B cell (primary cell): Measurements from ENCODE around the gene SPATA21. TPM values are rescaled to one million over a fixed set of nuclear protein-coding genes. Genes with fewer than 3 reads are reported as not detected.

Experiments used
- ATAC-seq: fragments of 200-7000 bp; cut with Tn5 transposase; one replicate; pipeline ENCODE4 v1.10.0; 2021; ENCODE audit warnings: low read depth, mild to moderate bottlenecking, moderate number of reproducible peaks, moderate library complexity
- CTCF ChIA-PET: fragments of 350-600 bp; sonication (Branson Sonifier 250); formaldehyde crosslinking; loops from one replicate; lab custom pipeline; 2021; ENCODE audit warnings: antibody characterized with exemption, inconsistent platforms; lab: Charles Lee
- POLR2A ChIA-PET: fragments of 350-600 bp; sonication (Branson Sonifier 250); formaldehyde crosslinking; loops from one replicate; lab custom pipeline; 2021; ENCODE audit warnings: antibody characterized with exemption; lab: Charles Lee
- DNase-seq: peaks from one replicate; pipeline ENCODE4 v3.0.0; 2013
- H2AFZ ChIP-seq: 2 replicates; pipeline ENCODE4 v1.6.1; 2012; ENCODE audit warnings: mild to moderate bottlenecking, low read depth, low read length; ENCODE audit not compliant: insufficient read depth, poor library complexity, severe bottlenecking
- H3K27ac ChIP-seq, 2 donors: 1 replicate in 1 of 2; 2 replicates in 1 of 2; pipeline ENCODE4 v1.5.1; 2012 to 2013; ENCODE audit warnings: low read length in 2 of 2, mild to moderate bottlenecking in 2 of 2, moderate library complexity in 1 of 2
- H3K27me3 ChIP-seq, 4 experiments: fragments of 200-600 bp in 1 of 4; sonication (generic) in 1 of 4; replicated peaks in 1 of 4; 1 replicate in 2 of 4; 2 replicates in 2 of 4; pipeline versions ENCODE4 v1.6.1 to v1.7.0; 2013 to 2016; ENCODE audit warnings: low read length in 3 of 4, mild to moderate bottlenecking in 2 of 4, mixed read lengths in 1 of 4, moderate library complexity in 1 of 4; ENCODE audit not compliant: insufficient read depth in 4 of 4, control insufficient read depth in 3 of 4; ENCODE audit errors: control extremely low read depth in 1 of 4
- H3K36me3 ChIP-seq, 2 experiments: replicated peaks in 1 of 2; 1 replicate in 1 of 2; 2 replicates in 1 of 2; pipeline versions ENCODE4 v1.6.1 to v1.7.1; 2013; ENCODE audit warnings: low read length in 1 of 2; ENCODE audit not compliant: insufficient read depth in 2 of 2, control insufficient read depth in 1 of 2; ENCODE audit errors: control extremely low read depth in 1 of 2, extremely low read depth in 1 of 2
- H3K4me1 ChIP-seq, 2 donors: fragments of 200-600 bp in 1 of 2; sonication (generic) in 1 of 2; 1 replicate in 1 of 2; 2 replicates in 1 of 2; pipeline versions ENCODE4 v1.5.1 to v1.6.1; 2013 to 2017; ENCODE audit warnings: low read length in 2 of 2; ENCODE audit not compliant: control insufficient read depth in 2 of 2, insufficient read depth in 2 of 2
- H3K4me2 ChIP-seq: replicated peaks from 2 replicates; pipeline ENCODE3; 2012; ENCODE audit warnings: mild to moderate bottlenecking, low read depth, low read length; ENCODE audit not compliant: poor library complexity, severe bottlenecking
- H3K4me3 ChIP-seq, 5 experiments: fragments of 200-600 bp in 1 of 5; sonication (generic) in 1 of 5; 1 replicate in 3 of 5; 2 replicates in 2 of 5; pipeline versions ENCODE4 v1.5.1 to v1.7.0; 2011 to 2016; ENCODE audit warnings: low read length in 4 of 5, mild to moderate bottlenecking in 4 of 5, low read depth in 2 of 5, control low read depth in 1 of 5, moderate library complexity in 1 of 5; ENCODE audit not compliant: insufficient read depth in 1 of 5; ENCODE audit errors: control extremely low read depth in 1 of 5, extremely low read depth in 1 of 5
- H3K79me2 ChIP-seq: fragments of 200-600 bp; sonication (generic); one replicate; pipeline ENCODE4 v1.6.0; 2016; ENCODE audit warnings: low read length; ENCODE audit not compliant: control insufficient read depth, insufficient read depth
- H3K9ac ChIP-seq: fragments of 200-600 bp; sonication (generic); 2 replicates; pipeline ENCODE4 v1.6.1; 2017; ENCODE audit warnings: mild to moderate bottlenecking, low read length, moderate library complexity
- H3K9me3 ChIP-seq, 3 donors: one replicate each; pipeline versions ENCODE4 v1.6.1 to v1.7.1; 2013; ENCODE audit warnings: low read length in 2 of 3; ENCODE audit not compliant: control insufficient read depth in 2 of 3, insufficient read depth in 1 of 3; ENCODE audit errors: control extremely low read depth in 1 of 3
- H4K20me1 ChIP-seq: 2 replicates; pipeline ENCODE4 v1.6.0; 2012; ENCODE audit warnings: mild to moderate bottlenecking, low read length; ENCODE audit not compliant: insufficient read depth, control insufficient read depth, poor library complexity, severe bottlenecking
- H3K27ac Mint-ChIP-seq: one replicate; pipeline ENCODE4 v1.8.0; 2021; ENCODE audit warnings: mixed read lengths
- H3K27me3 Mint-ChIP-seq: one replicate; pipeline ENCODE4 v1.8.0; 2021; ENCODE audit warnings: mixed read lengths
- H3K4me1 Mint-ChIP-seq: one replicate; pipeline ENCODE4 v1.8.0; 2021; ENCODE audit warnings: mixed read lengths
- H3K4me3 Mint-ChIP-seq: one replicate; pipeline ENCODE4 v1.8.0; 2021; ENCODE audit warnings: mixed read lengths
- H3K9me3 Mint-ChIP-seq: one replicate; pipeline ENCODE4 v1.8.0; 2022; ENCODE audit warnings: mixed read lengths; ENCODE audit not compliant: insufficient read depth
- EZH2 ChIP-seq: IDR thresholded peaks from 2 replicates; pipeline ENCODE4 v1.6.1; 2012; ENCODE audit warnings: borderline replicate concordance, low read depth, mild to moderate bottlenecking, moderate library complexity, low read length; ENCODE audit not compliant: insufficient read depth, poor library complexity, severe bottlenecking
- WGBS: methylation state at CpG from one replicate; pipeline ENCODE4 v1.1.5; 2013; ENCODE audit warnings: missing lambda C conversion rate; ENCODE audit not compliant: insufficient coverage; 5-methylcytosine and 5-hydroxymethylcytosine counted together
- intact Hi-C: fragments of 100-400 bp; cut with micrococcal nuclease; formaldehyde crosslinking; loops from one replicate; pipeline ENCODE4 v1.10.0; 2022
- polyA plus RNA-seq: library from polyadenylated mRNA; depleted of rRNA; stranded (reverse); fragments of >200 nt; gene quantifications from 2 replicates; pipeline ENCODE4 v1.2.3, GENCODE V29; 2012
- total RNA-seq, 2 donors: library from RNA; stranded (reverse); fragments of 120-200 nt in 1 of 2; gene quantifications; 1 replicate in 1 of 2; 2 replicates in 1 of 2; pipeline versions ENCODE4 v1.2.3 to v1.2.4, GENCODE V29; 2013 to 2022
- TF ChIP-seq, protein P1 (sequence below): fragments of 200-600 bp; IDR thresholded peaks from one replicate; pipeline ENCODE4 v1.8.0; 2022; ENCODE audit warnings: antibody characterized with exemption, mild to moderate bottlenecking

SPATA21 gene
- total and polyA plus RNA-seq, 2 donors (not counting 1 experiment from before 2014, with no cell fraction given) = 0.01 TPM; not detected in 1

DNA sequence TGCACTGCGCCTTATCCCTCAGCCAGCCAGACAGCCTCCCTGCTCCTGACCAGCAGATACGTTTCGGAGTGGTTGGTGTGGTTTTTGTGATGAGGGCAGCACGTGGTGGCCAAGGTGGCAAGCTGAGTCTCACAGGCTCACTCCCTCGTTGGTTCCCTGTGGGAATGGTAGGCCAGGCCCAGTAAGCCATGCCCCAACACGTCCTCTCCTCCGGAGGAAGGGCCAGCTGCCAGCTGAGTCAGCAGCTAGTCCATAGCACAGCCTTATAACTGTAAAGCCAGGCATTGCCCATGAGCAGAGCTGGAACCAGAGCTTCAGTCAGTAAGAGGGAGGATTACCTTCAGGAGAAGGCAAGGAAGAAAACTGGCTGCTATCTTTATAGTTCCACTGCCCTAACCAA, 40.6 kb downstream of the SPATA21 start:
- no peak overlapping the region for H3K4me3 ChIP-seq
- H3K27ac ChIP-seq = no peak overlapping the region
- no peak overlapping the region for H3K9ac ChIP-seq
- peaks cover 2 to 67% of the 10 kb centered on the region in 2 experiments for H3K36me3 ChIP-seq
- peaks cover 13% of the 10 kb centered on the region for H3K4me1 Mint-ChIP-seq
- no peak overlapping the region for H3K4me2 ChIP-seq
- DNase-seq (no peak), ATAC-seq (no peak)
- no peaks in the 10 kb centered on the region for H3K27me3 Mint-ChIP-seq
- intact Hi-C loops = no loop called here
- peaks cover 58% of the 10 kb centered on the region for H4K20me1 ChIP-seq
- peaks cover 0 to under 1% of the 10 kb centered on the region in 2 donors for H3K4me1 ChIP-seq
- no peak overlapping the region for H2AFZ ChIP-seq
- no peaks in the 10 kb centered on the region for H3K27me3 ChIP-seq
- no peak for TF ChIP-seq EZH2
- TF ChIP-seq, protein P1, sequence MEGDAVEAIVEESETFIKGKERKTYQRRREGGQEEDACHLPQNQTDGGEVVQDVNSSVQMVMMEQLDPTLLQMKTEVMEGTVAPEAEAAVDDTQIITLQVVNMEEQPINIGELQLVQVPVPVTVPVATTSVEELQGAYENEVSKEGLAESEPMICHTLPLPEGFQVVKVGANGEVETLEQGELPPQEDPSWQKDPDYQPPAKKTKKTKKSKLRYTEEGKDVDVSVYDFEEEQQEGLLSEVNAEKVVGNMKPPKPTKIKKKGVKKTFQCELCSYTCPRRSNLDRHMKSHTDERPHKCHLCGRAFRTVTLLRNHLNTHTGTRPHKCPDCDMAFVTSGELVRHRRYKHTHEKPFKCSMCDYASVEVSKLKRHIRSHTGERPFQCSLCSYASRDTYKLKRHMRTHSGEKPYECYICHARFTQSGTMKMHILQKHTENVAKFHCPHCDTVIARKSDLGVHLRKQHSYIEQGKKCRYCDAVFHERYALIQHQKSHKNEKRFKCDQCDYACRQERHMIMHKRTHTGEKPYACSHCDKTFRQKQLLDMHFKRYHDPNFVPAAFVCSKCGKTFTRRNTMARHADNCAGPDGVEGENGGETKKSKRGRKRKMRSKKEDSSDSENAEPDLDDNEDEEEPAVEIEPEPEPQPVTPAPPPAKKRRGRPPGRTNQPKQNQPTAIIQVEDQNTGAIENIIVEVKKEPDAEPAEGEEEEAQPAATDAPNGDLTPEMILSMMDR = no peak
- no peak overlapping the region for H3K27ac Mint-ChIP-seq
- CTCF ChIA-PET = no interaction called here
- H3K9me3 Mint-ChIP-seq = no peaks in the 10 kb centered on the region
- 92% methylated on average over 7 of the region's 7 CpGs for WGBS
- no peak overlapping the region for H3K4me3 Mint-ChIP-seq
- POLR2A ChIA-PET = no interaction called here
- H3K79me2 ChIP-seq = peaks cover 28% of the 10 kb centered on the region
- no peaks in the 10 kb centered on the region for H3K9me3 ChIP-seq

DNA sequence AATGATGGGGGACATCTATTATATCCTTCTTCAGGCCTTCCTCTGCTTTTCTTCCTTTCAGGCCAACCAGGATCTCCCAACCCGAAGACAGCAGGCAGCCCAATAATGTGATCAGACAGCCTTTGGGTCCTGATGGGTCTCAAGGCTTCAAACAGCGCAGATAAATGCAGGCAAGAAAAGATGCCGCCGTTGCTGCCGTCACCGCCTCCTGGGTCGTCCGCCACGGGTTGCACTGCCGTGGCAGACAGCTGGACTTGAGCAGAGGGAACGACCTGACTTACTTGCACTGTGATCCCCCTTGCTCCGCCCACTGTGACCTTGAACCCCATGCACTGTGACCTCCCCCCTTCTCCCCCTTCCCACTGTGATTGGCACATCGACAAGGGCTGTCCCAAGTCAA, 42.2 kb downstream of the SPATA21 start:
- Histone ChIP-seq H3K9ac (no peak overlapping the region), H3K4me3 (no peak overlapping the region), H3K27me3 (no peaks in the 10 kb centered on the region), H3K79me2 (peaks cover 44% of the 10 kb centered on the region), H4K20me1 (peaks cover 74% of the 10 kb centered on the region), H3K4me1 (peaks cover 11 to 17% of the 10 kb centered on the region in 2 donors), H2AFZ (no peak overlapping the region), H3K9me3 (no peaks in the 10 kb centered on the region), H3K27ac (no peak overlapping the region), H3K4me2 (no peak overlapping the region), H3K36me3 (peaks cover 2 to 69% of the 10 kb centered on the region in 2 experiments)
- intact Hi-C loops = no loop called here
- ChIA-PET POLR2A (no interaction called here), CTCF (no interaction called here)
- H3K27ac Mint-ChIP-seq = no peak overlapping the region
- WGBS = 99% methylated on average over 10 of the region's 13 CpGs
- H3K4me1 Mint-ChIP-seq = peaks cover 28% of the 10 kb centered on the region
- no peak for DNase-seq
- no peak for TF ChIP-seq EZH2
- TF ChIP-seq, protein P1 = no peak
- H3K4me3 Mint-ChIP-seq = no peak overlapping the region
- no peaks in the 10 kb centered on the region for H3K9me3 Mint-ChIP-seq
- H3K27me3 Mint-ChIP-seq = no peaks in the 10 kb centered on the region
- ATAC-seq = no peak
